ENCODE data around the gene PTPRA. TPM values are rescaled to one million over a fixed set of nuclear protein-coding genes. Genes with fewer than 3 reads are reported as not detected.

Gene PTPRA
- polyA plus RNA-seq, 1 donor, result 52.7 TPM

DNA sequence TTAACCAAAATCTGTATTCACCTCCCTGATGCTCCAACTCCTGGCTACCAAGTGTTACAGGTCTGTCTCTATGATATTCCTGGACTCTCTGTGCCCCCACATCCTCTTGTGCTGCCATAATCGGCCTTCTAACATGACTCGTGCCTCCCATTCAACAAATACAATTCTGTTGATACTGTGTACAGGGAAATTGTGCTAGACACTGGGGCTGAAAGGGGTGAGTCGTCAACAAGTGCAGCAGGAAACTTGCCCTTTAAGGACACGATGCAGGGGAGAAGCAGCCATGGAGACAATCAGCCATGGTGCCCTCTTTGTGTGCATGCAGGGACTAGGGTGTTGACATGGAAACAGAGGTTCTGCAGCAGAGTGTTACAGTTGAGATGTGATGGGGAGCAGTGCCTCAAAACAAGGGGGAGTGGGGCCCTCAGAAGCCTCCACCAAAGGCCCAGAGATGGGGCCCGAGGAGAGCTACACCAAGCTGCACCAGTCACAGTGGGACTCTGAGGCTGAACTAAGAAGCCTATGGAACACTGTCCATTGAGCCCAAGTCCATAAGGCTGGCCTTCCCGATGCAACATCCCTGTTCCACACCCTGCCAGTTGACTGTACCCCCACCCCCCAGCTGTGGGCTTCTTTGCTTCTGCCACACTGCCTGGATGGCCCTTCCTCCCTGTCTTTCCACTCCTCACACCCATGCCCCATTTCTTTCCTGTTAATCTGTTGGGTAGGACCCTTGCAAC is 35.9 kb upstream of the PTPRA start:
- Histone ChIP-seq H3K27me3 (ENCODE audit: control insufficient read depth, insufficient read depth, low read length) (no peaks in the 10 kb centered on the region), H3K4me1 (ENCODE audit: control insufficient read depth, insufficient read depth, low read length) (peaks cover 11% of the 10 kb centered on the region), H3K4me3 (ENCODE audit: low read length) (no peak overlapping the region), H3K9me3 (ENCODE audit: control insufficient read depth, low read depth, low read length) (peaks cover 3% of the 10 kb centered on the region), H3K36me3 (ENCODE audit: control insufficient read depth, insufficient read depth, low read length) (peaks cover 12% of the 10 kb centered on the region), H3K27ac (ENCODE audit: low read length) (no peak overlapping the region)
- DNase-seq, result no peak
- 80% methylated on average over 2 of the region's 6 CpGs for whole genome bisulfite sequencing (ENCODE audit: insufficient coverage, low lambda C conversion rate)

DNA sequence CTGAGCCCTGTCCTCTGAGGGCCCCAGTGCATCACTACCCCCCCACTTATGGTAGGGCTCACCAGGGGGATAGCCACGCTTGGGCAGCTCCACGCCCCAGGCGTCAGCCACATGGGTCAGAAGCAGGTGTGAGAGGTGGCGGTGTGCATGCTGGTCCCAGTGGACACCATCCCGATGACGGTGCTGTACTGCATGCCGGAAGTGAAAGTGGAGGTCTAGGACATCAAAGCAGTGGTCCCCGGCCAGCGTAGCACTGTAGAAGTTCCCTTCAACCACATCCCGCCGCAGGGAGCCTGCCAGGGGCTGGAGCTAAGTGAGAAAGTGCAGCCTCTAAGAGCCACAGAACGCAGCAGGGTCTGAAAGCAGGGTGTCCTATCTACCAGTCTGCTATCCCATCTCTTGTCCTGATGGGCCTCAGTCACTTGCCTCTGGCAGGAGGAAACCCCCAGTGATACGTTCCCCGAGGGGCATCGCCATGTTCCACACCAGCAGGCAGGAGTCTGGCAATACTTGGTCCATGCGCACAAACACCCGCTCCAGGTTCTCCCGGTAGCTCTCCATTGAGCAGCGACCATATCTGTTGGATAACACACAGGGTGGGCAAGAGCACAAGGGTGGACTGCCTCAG is 35.0 kb upstream of the PTPRA start:
- Histone ChIP-seq H3K4me1 (ENCODE audit: control insufficient read depth, insufficient read depth, low read length) (peaks cover 11% of the 10 kb centered on the region), H3K9me3 (ENCODE audit: control insufficient read depth, low read depth, low read length) (peaks cover 3% of the 10 kb centered on the region), H3K27ac (ENCODE audit: low read length) (no peak overlapping the region), H3K36me3 (ENCODE audit: control insufficient read depth, insufficient read depth, low read length) (peaks cover 12% of the 10 kb centered on the region), H3K27me3 (ENCODE audit: control insufficient read depth, insufficient read depth, low read length) (no peaks in the 10 kb centered on the region), H3K4me3 (ENCODE audit: low read length) (no peak overlapping the region)
- no CpG with 5 or more reads among the region's 19 CpGs for WGBS (ENCODE audit: insufficient coverage, low lambda C conversion rate)
- DNase-seq, result no peak

DNA sequence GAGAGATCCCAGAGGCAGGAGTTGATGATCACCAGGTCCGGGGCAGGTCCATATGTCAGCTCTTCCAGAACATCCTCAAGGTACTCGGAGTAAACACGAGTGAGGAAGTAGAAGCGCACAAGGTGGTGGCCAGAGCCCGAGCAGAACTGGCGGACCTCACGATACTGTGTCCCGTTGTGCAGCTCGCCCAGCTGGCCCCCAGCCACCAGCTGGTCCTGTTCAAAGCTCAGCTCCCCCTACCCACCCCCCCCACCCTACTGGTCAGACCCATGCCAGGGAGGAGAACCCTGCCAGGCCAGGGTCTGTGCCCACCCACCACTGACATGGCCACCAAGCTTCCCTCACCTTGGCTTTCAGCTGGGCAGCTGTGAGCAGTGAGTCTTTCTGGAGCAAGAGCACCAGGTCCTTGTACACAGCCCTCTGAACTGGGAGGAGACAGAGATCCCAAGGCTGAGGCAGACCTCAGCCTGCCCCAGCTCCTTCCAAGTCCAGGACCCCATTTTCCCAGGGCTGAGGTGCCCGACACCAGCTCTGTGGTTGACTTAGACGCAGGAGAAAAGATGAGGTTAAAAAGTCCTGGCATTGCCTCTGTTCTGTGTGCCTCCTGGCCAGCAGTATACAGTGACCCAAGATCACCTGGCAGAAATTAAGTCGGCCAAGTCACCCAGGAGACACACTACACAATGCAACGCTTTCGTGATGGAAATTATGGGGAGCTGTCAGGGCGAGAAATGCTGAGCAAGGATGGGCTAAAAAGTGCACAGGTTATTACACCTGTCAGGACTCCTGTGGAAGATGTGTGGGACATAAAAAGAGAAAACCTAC is 34.2 kb upstream of the PTPRA start:
- no peak for DNase-seq
- Histone ChIP-seq H3K4me1 (ENCODE audit: control insufficient read depth, insufficient read depth, low read length) (peaks cover 11% of the 10 kb centered on the region), H3K27me3 (ENCODE audit: control insufficient read depth, insufficient read depth, low read length) (no peaks in the 10 kb centered on the region), H3K9me3 (ENCODE audit: control insufficient read depth, low read depth, low read length) (peaks cover 3% of the 10 kb centered on the region), H3K4me3 (ENCODE audit: low read length) (no peak overlapping the region), H3K27ac (ENCODE audit: low read length) (no peak overlapping the region), H3K36me3 (ENCODE audit: control insufficient read depth, insufficient read depth, low read length) (peaks cover 12% of the 10 kb centered on the region)
- WGBS (ENCODE audit: insufficient coverage, low lambda C conversion rate), result no CpG with 5 or more reads among the region's 15 CpGs

GRCh38 chr20:2839732-2840137 is 33.5 kb upstream of the PTPRA start:
- Histone ChIP-seq H3K9me3 (ENCODE audit: control insufficient read depth, low read depth, low read length) (peaks cover 3% of the 10 kb centered on the region), H3K36me3 (ENCODE audit: control insufficient read depth, insufficient read depth, low read length) (peaks cover 12% of the 10 kb centered on the region), H3K4me1 (ENCODE audit: control insufficient read depth, insufficient read depth, low read length) (peaks cover 11% of the 10 kb centered on the region), H3K27me3 (ENCODE audit: control insufficient read depth, insufficient read depth, low read length) (no peaks in the 10 kb centered on the region), H3K27ac (ENCODE audit: low read length) (no peak overlapping the region), H3K4me3 (ENCODE audit: low read length) (peak overlapping the region; percentile 90)
- WGBS (ENCODE audit: insufficient coverage, low lambda C conversion rate), result no CpG with 5 or more reads among the region's 21 CpGs
- DNase-seq, result no peak

DNA sequence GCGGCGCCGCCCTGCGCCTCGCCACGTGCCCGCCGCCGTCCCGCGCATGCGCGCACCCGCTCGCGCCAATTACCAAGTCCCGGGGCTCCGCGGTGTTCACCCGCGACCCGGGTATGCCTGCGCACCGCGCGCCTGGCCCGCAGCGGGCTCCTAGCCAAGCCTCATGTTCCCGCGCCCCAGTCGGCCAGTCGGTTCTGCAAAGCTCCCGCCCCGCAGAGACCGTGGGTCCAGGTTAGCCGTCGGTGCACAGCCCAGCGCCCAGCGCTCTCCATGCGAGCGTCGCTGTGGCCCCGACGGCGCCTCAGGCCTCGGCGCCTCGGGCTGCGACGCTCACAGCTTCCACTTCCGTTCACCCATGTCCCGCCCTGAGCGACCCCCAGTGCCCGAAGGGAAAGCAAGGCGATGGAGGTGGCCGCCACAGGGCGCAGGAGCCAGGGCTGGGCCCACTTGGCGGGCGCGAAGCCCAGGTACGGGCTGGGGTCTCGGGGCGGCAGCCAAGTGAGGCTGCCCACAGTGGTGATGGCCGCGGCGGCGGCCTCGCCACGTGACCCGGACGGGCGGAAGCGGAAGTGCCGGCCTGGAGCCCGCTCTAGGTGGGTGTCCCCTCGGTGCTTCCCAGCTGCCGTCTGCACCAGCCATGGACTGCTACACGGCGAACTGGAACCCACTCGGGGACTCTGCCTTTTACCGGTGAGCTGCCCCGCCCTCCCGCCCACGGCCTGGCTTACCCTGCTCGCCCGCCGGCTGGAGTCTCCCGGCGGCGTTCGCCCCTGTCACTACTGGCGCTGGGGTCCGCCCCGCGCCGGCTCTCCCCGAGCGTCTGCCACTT is 32.9 kb upstream of the PTPRA start, which contains the start of the genes PCED1A and VPS16:
Gene PCED1A (minus strand): TSS at position 518 of the 829 bp plus-strand sequence. CDS start 743 bp downstream, outside the sequence.
Gene VPS16 (plus strand): TSS at position 608 of the 829 bp plus-strand sequence. CDS start 30 bp downstream, at position 638.
- peak; percentile 84 to 91 for DNase-seq
- no CpG with 5 or more reads among the region's 98 CpGs for WGBS (ENCODE audit: insufficient coverage, low lambda C conversion rate)
- peaks cover 3% of the 10 kb centered on the region for H3K9me3 ChIP-seq (ENCODE audit: control insufficient read depth, low read depth, low read length)
- H3K27ac ChIP-seq (ENCODE audit: low read length), result peak within 1 kb of the TSS; percentile 76
- H3K36me3 ChIP-seq (ENCODE audit: control insufficient read depth, insufficient read depth, low read length), result peaks cover 11% of the 10 kb centered on the region
- H3K4me3 ChIP-seq (ENCODE audit: low read length), result peak within 1 kb of the TSS; percentile 90
- H3K4me1 ChIP-seq (ENCODE audit: control insufficient read depth, insufficient read depth, low read length), result peaks cover 11% of the 10 kb centered on the region
- H3K27me3 ChIP-seq (ENCODE audit: control insufficient read depth, insufficient read depth, low read length), result no peaks in the 10 kb centered on the region

DNA sequence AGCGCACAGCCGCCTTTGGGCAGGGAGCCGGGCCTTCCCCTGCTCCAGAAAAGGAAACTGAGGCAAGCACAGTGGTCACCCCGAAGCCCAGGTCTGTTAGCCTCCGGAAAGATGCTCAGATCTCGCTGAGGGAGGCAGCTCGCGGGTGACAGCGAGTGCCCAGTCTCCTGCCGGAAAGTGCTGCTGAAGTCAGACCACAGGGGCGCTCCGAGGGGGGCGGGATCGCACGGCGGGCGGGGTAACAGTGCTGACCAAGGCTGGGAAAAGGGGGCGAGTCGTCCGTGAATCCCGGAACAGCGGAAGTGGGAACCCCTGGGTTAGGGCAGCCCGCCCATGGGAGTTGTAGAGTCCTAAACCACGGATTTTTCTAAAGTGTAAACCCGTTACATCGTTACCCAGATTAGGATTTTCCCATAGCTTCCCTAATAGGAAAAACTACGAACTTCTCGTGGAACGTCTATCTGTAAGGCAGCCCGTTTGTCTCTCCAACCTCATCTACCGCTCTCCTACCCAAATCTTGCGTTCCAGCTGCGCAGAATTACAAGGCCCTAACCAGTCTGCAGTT is 32.2 kb upstream of the PTPRA start:
- H3K9me3 ChIP-seq (ENCODE audit: control insufficient read depth, low read depth, low read length), result peaks cover 3% of the 10 kb centered on the region
- H3K27ac ChIP-seq (ENCODE audit: low read length), result peak overlapping the region; percentile 1
- no peaks in the 10 kb centered on the region for H3K27me3 ChIP-seq (ENCODE audit: control insufficient read depth, insufficient read depth, low read length)
- peak; percentile 44 to 67 for DNase-seq
- peaks cover 10% of the 10 kb centered on the region for H3K36me3 ChIP-seq (ENCODE audit: control insufficient read depth, insufficient read depth, low read length)
- 0% methylated on average over 1 of the region's 33 CpGs for WGBS (ENCODE audit: insufficient coverage, low lambda C conversion rate)
- peaks cover 11% of the 10 kb centered on the region for H3K4me1 ChIP-seq (ENCODE audit: control insufficient read depth, insufficient read depth, low read length)
- peak overlapping the region; percentile 90 for H3K4me3 ChIP-seq (ENCODE audit: low read length)

GRCh38 chr20:2845607-2846006 is 27.7 kb upstream of the PTPRA start:
- no peaks in the 10 kb centered on the region for H3K36me3 ChIP-seq (ENCODE audit: control insufficient read depth, insufficient read depth, low read length)
- WGBS (ENCODE audit: insufficient coverage, low lambda C conversion rate), result 100% methylated on average over 1 of the region's 2 CpGs
- no peak overlapping the region for H3K4me3 ChIP-seq (ENCODE audit: low read length)
- no peak for DNase-seq
- no peaks in the 10 kb centered on the region for H3K9me3 ChIP-seq (ENCODE audit: control insufficient read depth, low read depth, low read length)
- H3K27ac ChIP-seq (ENCODE audit: low read length), result no peak overlapping the region
- H3K27me3 ChIP-seq (ENCODE audit: control insufficient read depth, insufficient read depth, low read length), result no peaks in the 10 kb centered on the region
- H3K4me1 ChIP-seq (ENCODE audit: control insufficient read depth, insufficient read depth, low read length), result peaks cover 7% of the 10 kb centered on the region

DNA sequence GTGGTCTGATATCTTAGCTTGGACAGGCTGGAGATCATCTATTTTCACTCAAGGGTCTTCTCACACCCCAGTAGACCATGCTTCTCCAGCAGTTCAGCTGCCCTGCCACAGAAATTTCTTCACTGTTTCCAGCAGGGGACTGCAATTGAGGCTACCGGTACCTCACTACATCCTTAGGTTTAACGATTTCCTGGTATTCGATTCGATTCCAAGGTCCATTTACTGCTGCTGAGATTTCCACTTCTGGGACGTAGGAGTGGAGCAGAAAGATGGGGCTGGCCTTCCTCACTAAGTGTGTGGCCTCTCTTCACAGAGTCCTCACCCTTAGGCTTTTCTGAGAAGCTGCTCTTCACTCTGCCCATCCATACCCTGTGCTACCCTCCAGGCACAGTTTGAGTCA is 26.6 kb upstream of the PTPRA start:
- no peak overlapping the region for H3K27ac ChIP-seq (ENCODE audit: low read length)
- H3K27me3 ChIP-seq (ENCODE audit: control insufficient read depth, insufficient read depth, low read length), result no peaks in the 10 kb centered on the region
- no CpG with 5 or more reads among the region's 5 CpGs for WGBS (ENCODE audit: insufficient coverage, low lambda C conversion rate)
- H3K36me3 ChIP-seq (ENCODE audit: control insufficient read depth, insufficient read depth, low read length), result no peaks in the 10 kb centered on the region
- no peaks in the 10 kb centered on the region for H3K9me3 ChIP-seq (ENCODE audit: control insufficient read depth, low read depth, low read length)
- no peak for DNase-seq
- H3K4me1 ChIP-seq (ENCODE audit: control insufficient read depth, insufficient read depth, low read length), result peaks cover 2% of the 10 kb centered on the region
- H3K4me3 ChIP-seq (ENCODE audit: low read length), result no peak overlapping the region

- H3K9me3 ChIP-seq (ENCODE audit: control insufficient read depth, low read depth, low read length), result no peaks in the 10 kb centered on the region
- DNase-seq, result no peak
- whole genome bisulfite sequencing (ENCODE audit: insufficient coverage, low lambda C conversion rate), result 80% methylated on average over 1 of the region's 4 CpGs
- H3K4me3 ChIP-seq (ENCODE audit: low read length), result no peak overlapping the region
- H3K4me1 ChIP-seq (ENCODE audit: control insufficient read depth, insufficient read depth, low read length), result no peaks in the 10 kb centered on the region
- H3K27me3 ChIP-seq (ENCODE audit: control insufficient read depth, insufficient read depth, low read length), result no peaks in the 10 kb centered on the region
- H3K27ac ChIP-seq (ENCODE audit: low read length), result no peak overlapping the region
- no peaks in the 10 kb centered on the region for H3K36me3 ChIP-seq (ENCODE audit: control insufficient read depth, insufficient read depth, low read length)
Observed at GRCh38 chr20:2847802-2848201, 25.5 kb upstream of the PTPRA start.

Data from large intestine (tissue), 3 donors.